Adrenal gland (tissue), 5 donors: ENCODE results near the gene FAM50B.

Source experiments
- CTCF ChIP-seq, 6 experiments: fragments of 450-650 bp in 4 of 6; fragments of 200-600 bp in 2 of 6; sonication (generic) in 1 of 6; IDR thresholded peaks; 1 replicate in 5 of 6; 2 replicates in 1 of 6; pipeline versions ENCODE4 v1.5.1 to v1.8.0; 2016 to 2021; ENCODE audit warnings: antibody characterized with exemption in 6 of 6, mild to moderate bottlenecking in 2 of 6, moderate library complexity in 1 of 6
- POLR2A ChIP-seq, 2 donors: fragments of 450-650 bp; IDR thresholded peaks; one replicate each; pipeline ENCODE4 v1.6.1; 2017; ENCODE audit warnings: antibody characterized with exemption in 2 of 2, mild to moderate bottlenecking in 2 of 2, moderate library complexity in 1 of 2
- donor health status: DM: no; HTN: no; CAD: no.

DNA sequence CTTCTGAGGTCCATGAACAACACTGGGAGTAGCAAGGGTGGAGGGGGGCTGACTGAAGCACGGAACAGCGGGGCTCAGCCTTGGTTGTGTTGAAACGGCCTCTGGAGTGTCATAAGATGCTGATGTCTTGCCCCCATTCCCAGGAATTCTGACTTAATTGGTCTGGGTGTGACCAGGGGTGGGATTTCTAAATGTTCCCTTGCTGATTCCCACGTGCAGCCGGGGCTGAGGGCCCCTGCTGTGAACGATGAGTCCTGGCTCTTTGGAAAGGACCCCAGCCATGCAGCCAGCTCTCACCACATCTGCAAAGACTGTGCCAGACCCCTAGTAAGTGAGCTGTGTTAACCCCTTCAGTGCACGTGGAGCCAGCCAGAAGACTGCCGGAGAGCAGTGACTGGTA, 28.6 kb upstream of the FAM50B start:
- TF ChIP-seq CTCF (IDR thresholded peaks at IDR 0.05) = no peak
- TF ChIP-seq POLR2A (IDR thresholded peaks at IDR 0.05) = no peak
